Motor neuron (in vitro differentiated cells): Measurements from ENCODE around the gene TELO2. TPM values are rescaled to one million over a fixed set of nuclear protein-coding genes. Genes with fewer than 3 reads are reported as not detected.
A peak's percentile ranks its signal among the peaks of the same experiment; 100 is the strongest.

ENCODE experiments used
- ATAC-seq, 8 experiments: fragments of 200-7000 bp; cut with Tn5 transposase; replicated peaks in 6 of 8; 2 replicates each; pipeline ENCODE4 v1.8.0; 2021; ENCODE audit warnings: mild to moderate bottlenecking in 8 of 8, moderate library complexity in 8 of 8
- H3K27ac ChIP-seq, 2 donors: fragments of 250-450 bp; sonication (Bioruptor Pico); 2 replicates each; pipeline ENCODE4 v1.9.0; 2021; ENCODE audit warnings: antibody characterized with exemption in 2 of 2, mild to moderate bottlenecking in 2 of 2, moderate library complexity in 1 of 2
- H3K4me1 ChIP-seq, 2 donors: fragments of 250-450 bp; sonication (Bioruptor Pico); replicated peaks in 1 of 2; 2 replicates each; pipeline ENCODE4 v1.6.1; 2021; ENCODE audit warnings: antibody characterized with exemption in 2 of 2, mild to moderate bottlenecking in 2 of 2, moderate library complexity in 1 of 2
- H3K4me3 ChIP-seq, 5 donors: fragments of 250-450 bp; sonication (Bioruptor Pico); 2 replicates each; pipeline ENCODE4 v1.9.0; 2021; ENCODE audit warnings: antibody characterized with exemption in 5 of 5, mild to moderate bottlenecking in 5 of 5, moderate library complexity in 4 of 5
- WGBS, 10 experiments: fragments of 450-650 bp; shearing (Covaris generic); methylation state at CpG; one replicate each; pipeline ENCODE4 v1.0.0; 2022; 5-methylcytosine and 5-hydroxymethylcytosine counted together
- in situ Hi-C, 9 experiments: fragments of 400-800 bp; cut with MboI; loops; one replicate each; pipeline ENCODE4 v1.15.0; 2021; ENCODE audit warnings: low sequenced_read_pairs in 9 of 9, low pct_unique_long_range_greater_than_20kb in 2 of 9; ENCODE audit not compliant: unreplicated experiment in 9 of 9
- total RNA-seq, 8 experiments: library from RNA; unstranded; fragments of 300-600 nt; gene quantifications; 2 replicates each; pipeline versions ENCODE4 v1.2.3 to v1.2.4, GENCODE V29; 2022

Gene TELO2
- total RNA-seq, 8 experiments from 2014 or later: 8.1 to 37.8 (median 15.2) TPM

DNA sequence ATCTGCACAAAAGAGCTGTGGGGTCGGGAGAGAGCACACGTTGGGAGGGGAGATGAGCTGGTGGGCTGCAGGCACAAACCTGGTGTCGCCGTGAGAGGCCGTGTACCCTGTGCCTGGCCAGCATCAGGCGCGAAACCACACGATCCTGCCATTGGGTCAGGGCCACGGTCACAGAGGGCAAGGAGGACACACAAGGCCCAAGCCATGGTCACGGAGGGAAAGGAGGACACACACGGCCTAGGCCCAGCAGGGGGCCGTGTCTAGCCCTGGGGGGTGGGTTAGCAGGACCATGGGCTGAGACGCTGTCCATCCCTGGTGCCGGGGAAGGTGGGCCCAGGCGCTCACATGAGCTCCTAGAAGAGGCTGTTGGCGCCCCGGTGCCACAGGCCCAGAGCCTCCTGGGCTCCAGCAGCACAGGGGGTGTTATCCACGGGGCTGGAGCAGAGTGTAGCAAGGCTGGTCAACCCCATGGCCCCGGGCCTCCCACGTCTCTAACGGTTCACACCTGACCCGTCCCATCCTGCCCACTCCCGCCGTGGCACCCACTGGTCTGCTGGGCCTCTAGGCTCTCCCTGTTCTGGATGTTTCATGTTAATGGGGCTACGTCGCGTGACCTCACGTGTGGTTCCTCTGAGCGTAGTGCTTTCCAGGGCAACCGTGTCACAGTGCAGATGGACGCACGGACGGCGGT, 41.3 kb upstream of the TELO2 start:
- no CpG with 5 or more reads among the region's 34 CpGs for WGBS, 10 experiments
- in situ Hi-C loops: no loop called here
- no peak overlapping the region for H3K4me3 ChIP-seq
- no peaks in the 10 kb centered on the region for H3K4me1 ChIP-seq
- H3K27ac ChIP-seq: no peak overlapping the region
- ATAC-seq: peak in 3 of 8 experiments; percentile 7 to 14 (median 10)

DNA sequence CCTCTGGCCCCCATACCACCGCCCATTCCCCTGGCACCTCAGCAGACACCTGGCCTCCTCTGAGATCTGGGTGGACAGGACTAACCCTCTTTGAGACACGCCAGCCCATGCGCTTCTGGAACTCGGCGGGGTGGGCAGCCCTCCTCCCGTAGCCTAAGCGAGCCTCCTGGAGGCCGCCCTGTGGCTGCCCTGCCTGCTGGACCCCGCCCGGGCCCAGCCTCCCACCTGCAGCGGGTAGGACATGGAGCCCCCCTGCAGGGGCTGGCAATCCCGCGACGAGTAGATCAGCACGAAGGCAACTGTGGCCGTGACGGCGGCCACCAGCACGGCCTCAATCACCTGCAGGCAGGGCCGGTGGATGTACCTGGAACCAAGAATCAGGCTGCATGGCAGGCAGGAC, 40.6 kb upstream of the TELO2 start:
- peak in 3 of 8 experiments; percentile 2 to 9 (median 8) for ATAC-seq
- Histone ChIP-seq H3K27ac (no peak overlapping the region), H3K4me1 (no peaks in the 10 kb centered on the region), H3K4me3 (no peak overlapping the region)
- 90 to 94% methylated on average over 4 to 6 of the region's 20 CpGs; no CpG with 5 or more reads in 8 of the 10 experiments for WGBS, 10 experiments
- in situ Hi-C loops: no loop called here

GRCh38 chr16:1453316-1453715, 39.8 kb upstream of the TELO2 start:
- WGBS, 10 experiments: 83 to 100% (median 97%) methylated on average over 1 to 7 of the region's 19 CpGs; no CpG with 5 or more reads in 7 of the 10 experiments
- H3K4me1 ChIP-seq: no peaks in the 10 kb centered on the region
- no peak overlapping the region for H3K27ac ChIP-seq
- no peak overlapping the region for H3K4me3 ChIP-seq
- ATAC-seq: no peak
- in situ Hi-C loops: no loop called here

GRCh38 chr16:1454561-1454960, 38.6 kb upstream of the TELO2 start:
- 80 to 100% (median 93%) methylated on average over 1 to 3 of the region's 17 CpGs; no CpG with 5 or more reads in 7 of the 10 experiments for WGBS, 10 experiments
- no peaks in the 10 kb centered on the region for H3K4me1 ChIP-seq
- no peak overlapping the region for H3K27ac ChIP-seq
- H3K4me3 ChIP-seq: no peak overlapping the region
- in situ Hi-C loops: no loop called here
- ATAC-seq: no peak

DNA sequence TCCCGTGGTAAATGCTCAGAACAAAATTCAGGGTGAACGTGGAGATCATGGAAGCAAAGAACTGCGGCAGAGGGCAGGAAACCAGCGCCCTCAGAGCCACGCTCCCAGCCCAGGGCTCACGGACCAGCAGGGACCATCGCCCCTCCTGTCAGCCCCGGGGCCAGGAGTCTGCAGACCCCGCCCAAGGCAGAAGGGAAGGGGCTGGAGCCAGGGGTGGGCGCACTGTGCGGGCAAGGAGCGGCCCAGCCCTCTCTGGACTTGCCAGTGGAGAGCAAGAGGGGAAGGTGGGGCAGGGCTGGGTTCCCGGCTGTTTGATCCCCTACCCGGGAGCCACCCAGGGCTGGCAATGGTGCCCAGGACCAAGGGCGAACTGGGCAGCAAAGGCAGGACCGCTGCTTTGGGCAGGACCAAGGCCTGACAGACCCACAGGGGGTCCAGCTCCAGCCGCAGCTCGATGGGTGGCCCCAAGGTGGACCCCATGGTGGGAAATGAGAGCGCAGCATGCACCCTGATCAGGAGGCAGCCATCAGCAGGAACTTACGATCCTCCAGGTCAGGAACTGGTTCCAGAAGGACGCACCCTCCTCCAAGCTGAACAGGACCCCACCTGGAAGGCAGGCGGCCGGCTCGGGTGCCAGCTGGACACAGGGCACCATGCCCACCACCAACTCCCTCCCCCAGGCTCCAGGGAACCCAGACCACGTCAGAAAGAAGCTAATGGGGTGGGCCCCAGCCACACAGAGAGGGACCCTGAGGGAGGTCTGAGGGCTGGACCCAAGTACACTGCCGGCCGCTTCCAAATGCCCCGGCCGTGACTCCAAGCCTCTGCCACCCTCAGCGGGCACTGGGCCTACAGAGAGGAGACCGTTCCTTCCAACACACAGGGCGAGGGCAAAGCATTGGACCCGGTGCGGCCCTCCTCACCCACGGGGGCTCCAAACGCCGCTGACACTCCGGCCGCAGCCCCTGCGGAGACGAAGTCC, 37.7 kb upstream of the TELO2 start:
- no peak overlapping the region for H3K4me3 ChIP-seq
- in situ Hi-C loops: no loop called here
- 85 to 100% (median 95%) methylated on average over 1 to 13 of the region's 41 CpGs; no CpG with 5 or more reads in 7 of the 10 experiments for WGBS, 10 experiments

DNA sequence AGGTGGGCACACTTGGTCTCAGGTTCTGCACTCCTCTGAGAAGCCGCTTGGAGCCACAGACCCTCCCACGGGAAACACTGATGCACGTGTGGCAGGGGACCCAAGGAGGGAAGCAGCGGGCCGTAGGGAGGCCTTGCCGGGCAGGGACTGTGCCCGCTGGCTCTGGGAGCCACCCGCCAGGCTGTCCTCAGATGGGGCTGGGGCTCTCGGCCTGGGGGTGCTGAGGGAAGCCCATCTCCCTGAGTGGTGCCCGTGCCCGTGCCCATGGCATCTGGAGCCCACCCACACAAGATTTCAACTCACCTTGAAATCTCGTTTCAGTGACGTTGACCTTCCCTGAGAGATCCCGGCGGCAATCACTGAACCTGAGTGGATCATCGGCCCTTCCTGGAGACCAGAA, 36.2 kb upstream of the TELO2 start:
- Histone ChIP-seq H3K4me1 (no peaks in the 10 kb centered on the region), H3K4me3 (no peak overlapping the region), H3K27ac (no peak overlapping the region)
- ATAC-seq: no peak
- in situ Hi-C loops: no loop called here
- WGBS, 10 experiments: 67 to 100% (median 89%) methylated on average over 1 to 8 of the region's 16 CpGs; no CpG with 5 or more reads in 6 of the 10 experiments

More for the DNA sequence above, 37.7 kb upstream of the TELO2 start:
- no peak overlapping the region for H3K27ac ChIP-seq
- no peak for ATAC-seq
- no peaks in the 10 kb centered on the region for H3K4me1 ChIP-seq

- peak in 2 of 8 experiments; percentile 6 to 7 for ATAC-seq
- Histone ChIP-seq H3K4me3 (no peak overlapping the region), H3K4me1 (no peaks in the 10 kb centered on the region), H3K27ac (no peak overlapping the region)
- in situ Hi-C loops: no loop called here
- 93 to 100% (median 97%) methylated on average over 1 to 8 of the region's 42 CpGs; no CpG with 5 or more reads in 7 of the 10 experiments for WGBS, 10 experiments
Observed at GRCh38 chr16:1457489-1458245, 35.5 kb upstream of the TELO2 start.

GRCh38 chr16:1458336-1458976, 34.7 kb upstream of the TELO2 start:
- Histone ChIP-seq H3K4me1 (no peaks in the 10 kb centered on the region), H3K4me3 (no peak overlapping the region), H3K27ac (no peak overlapping the region)
- 80 to 96% (median 89%) methylated on average over 1 to 11 of the region's 26 CpGs; no CpG with 5 or more reads in 6 of the 10 experiments for WGBS, 10 experiments
- ATAC-seq: no peak
- in situ Hi-C loops: no loop called here

GRCh38 chr16:1458977-1459341, 34.2 kb upstream of the TELO2 start:
- no peak overlapping the region for H3K4me3 ChIP-seq
- ATAC-seq: no peak
- no peak overlapping the region for H3K27ac ChIP-seq
- in situ Hi-C loops: no loop called here
- no peaks in the 10 kb centered on the region for H3K4me1 ChIP-seq
- WGBS, 10 experiments: 72 to 87% (median 84%) methylated on average over 2 to 7 of the region's 14 CpGs; no CpG with 5 or more reads in 7 of the 10 experiments

GRCh38 chr16:1459967-1460366, 33.2 kb upstream of the TELO2 start:
- H3K4me1 ChIP-seq: no peaks in the 10 kb centered on the region
- no peak overlapping the region for H3K4me3 ChIP-seq
- no CpG with 5 or more reads among the region's 10 CpGs for WGBS, 10 experiments
- in situ Hi-C loops: no loop called here
- no peak overlapping the region for H3K27ac ChIP-seq
- peak in 1 of 8 experiments; percentile 12 for ATAC-seq

- Histone ChIP-seq H3K4me1 (no peaks in the 10 kb centered on the region), H3K4me3 (no peak overlapping the region), H3K27ac (no peak overlapping the region)
- ATAC-seq: peak in 1 of 8 experiments; percentile 19
- in situ Hi-C loops: no loop called here
- WGBS, 10 experiments: 87 to 100% (median 100%) methylated on average over 2 to 6 of the region's 30 CpGs; no CpG with 5 or more reads in 7 of the 10 experiments
Observed at GRCh38 chr16:1460602-1461138, 32.5 kb upstream of the TELO2 start.

- ATAC-seq: peak in 2 of 8 experiments; percentile 16 to 26
- no peaks in the 10 kb centered on the region for H3K4me1 ChIP-seq
- no peak overlapping the region for H3K27ac ChIP-seq
- in situ Hi-C loops: no loop called here
- WGBS, 10 experiments: 80 to 92% methylated on average over 1 to 10 of the region's 24 CpGs; no CpG with 5 or more reads in 8 of the 10 experiments
- no peak overlapping the region for H3K4me3 ChIP-seq
Observed at GRCh38 chr16:1461146-1461545, 32.0 kb upstream of the TELO2 start.
